Loucy (cell line): Measurements from ENCODE around the gene RNF41.

Experiments used
- CTCF ChIP-seq: fragments of 200-600 bp; sonication (generic); conservative IDR thresholded peaks from 2 replicates; pipeline ENCODE4 v1.5.1; 2014; ENCODE audit warnings: mild to moderate bottlenecking, antibody characterized with exemption, low read length
- EZH2phosphoT487 ChIP-seq: fragments of 200-600 bp; IDR thresholded peaks from 2 replicates; pipeline ENCODE4 v1.6.1; 2018; ENCODE audit warnings: antibody characterized with exemption, mild to moderate bottlenecking, moderate library complexity, borderline replicate concordance

- TF ChIP-seq CTCF (no peak), EZH2phosphoT487 (no peak)
Measured at GRCh38 chr12:56178347-56178746, 43.4 kb downstream of the RNF41 start.
